Liver (tissue), 9 donors: ENCODE measurements around the gene LRRC61. TPM values are rescaled to one million over a fixed set of nuclear protein-coding genes. Genes with fewer than 3 reads are reported as not detected.

Experiments used
- DNase-seq: peaks from one replicate; pipeline ENCODE4 v3.0.0-alpha.2; 2017; ENCODE audit warnings: low spot score
- H3K27ac ChIP-seq, 2 donors: one replicate each; pipeline ENCODE4 v1.7.0; 2013; ENCODE audit warnings: inconsistent platforms in 2 of 2, low read length in 2 of 2, control low read depth in 1 of 2, low read depth in 1 of 2, mild to moderate bottlenecking in 1 of 2
- H3K27me3 ChIP-seq, 4 donors: one replicate each; pipeline versions ENCODE4 v1.6.1 to v1.7.0; 2013; ENCODE audit warnings: low read length in 3 of 4, inconsistent platforms in 1 of 4, mild to moderate bottlenecking in 1 of 4, moderate library complexity in 1 of 4; ENCODE audit not compliant: control insufficient read depth in 4 of 4, insufficient read depth in 4 of 4
- H3K36me3 ChIP-seq, 4 donors: one replicate each; pipeline versions ENCODE4 v1.6.1 to v1.7.0; 2013; ENCODE audit warnings: low read length in 3 of 4, mild to moderate bottlenecking in 3 of 4, low read depth in 1 of 4, moderate library complexity in 1 of 4; ENCODE audit not compliant: control insufficient read depth in 4 of 4, insufficient read depth in 3 of 4
- H3K4me1 ChIP-seq, 4 donors: one replicate each; pipeline versions ENCODE4 v1.6.1 to v1.7.0; 2013; ENCODE audit warnings: low read length in 3 of 4, mild to moderate bottlenecking in 3 of 4, moderate library complexity in 1 of 4; ENCODE audit not compliant: control insufficient read depth in 4 of 4, insufficient read depth in 4 of 4
- H3K4me3 ChIP-seq, 3 donors: one replicate each; pipeline versions ENCODE4 v1.6.1 to v1.7.0; 2013; ENCODE audit warnings: low read length in 3 of 3, control low read depth in 1 of 3, low read depth in 1 of 3, mild to moderate bottlenecking in 1 of 3
- H3K9ac ChIP-seq, 2 donors: one replicate each; pipeline ENCODE4 v1.7.0; 2013; ENCODE audit warnings: low read length in 2 of 2, mild to moderate bottlenecking in 2 of 2, moderate library complexity in 2 of 2, control low read depth in 1 of 2, low read depth in 1 of 2
- H3K9me3 ChIP-seq, 4 donors: one replicate each; pipeline versions ENCODE4 v1.6.1 to v1.7.0; 2013; ENCODE audit warnings: low read length in 3 of 4; ENCODE audit not compliant: control insufficient read depth in 4 of 4
- ATF3 ChIP-seq: IDR thresholded peaks from 2 replicates; pipeline ENCODE4 v1.6.1; 2016; ENCODE audit warnings: antibody characterized with exemption
- EGR1 ChIP-seq, 2 donors: IDR thresholded peaks; 2 replicates each; pipeline ENCODE4 v1.6.1; 2016 to 2018; ENCODE audit warnings: antibody characterized with exemption in 2 of 2, low read depth in 2 of 2
- FOXA1 ChIP-seq: IDR thresholded peaks from 2 replicates; pipeline ENCODE4 v1.6.1; 2016; ENCODE audit warnings: antibody characterized with exemption
- FOXA2 ChIP-seq: IDR thresholded peaks from 2 replicates; pipeline ENCODE4 v1.6.1; 2016; ENCODE audit warnings: antibody characterized with exemption
- GABPA ChIP-seq, 2 donors: IDR thresholded peaks in 1 of 2; conservative IDR thresholded peaks in 1 of 2; 2 replicates each; pipeline ENCODE4 v1.6.1; 2016; ENCODE audit warnings: antibody characterized with exemption in 2 of 2, mild to moderate bottlenecking in 1 of 2, moderate library complexity in 1 of 2
- HNF4A ChIP-seq, 2 donors: conservative IDR thresholded peaks; 2 replicates each; pipeline ENCODE4 v1.6.1; 2016; ENCODE audit warnings: antibody characterized with exemption in 2 of 2, mild to moderate bottlenecking in 2 of 2
- HNF4G ChIP-seq: IDR thresholded peaks from 2 replicates; pipeline ENCODE4 v1.6.1; 2016; ENCODE audit warnings: antibody characterized with exemption
- JUND ChIP-seq, 2 donors: IDR thresholded peaks; 2 replicates each; pipeline ENCODE4 v1.6.1; 2016; ENCODE audit warnings: antibody characterized with exemption in 2 of 2
- MAX ChIP-seq: IDR thresholded peaks from 2 replicates; pipeline ENCODE4 v1.6.1; 2016; ENCODE audit warnings: antibody characterized with exemption
- NR2F2 ChIP-seq: IDR thresholded peaks from 2 replicates; pipeline ENCODE4 v1.6.1; 2016; ENCODE audit warnings: antibody characterized with exemption
- RAD21 ChIP-seq, 2 donors: IDR thresholded peaks; 2 replicates each; pipeline ENCODE4 v1.6.1; 2016; ENCODE audit warnings: antibody characterized with exemption in 2 of 2, mild to moderate bottlenecking in 2 of 2
- REST ChIP-seq: IDR thresholded peaks from 2 replicates; pipeline ENCODE4 v1.6.1; 2016; ENCODE audit warnings: antibody characterized with exemption, mild to moderate bottlenecking
- RXRA ChIP-seq, 2 donors: IDR thresholded peaks; 2 replicates each; pipeline ENCODE4 v1.6.1; 2017 to 2018; ENCODE audit warnings: antibody characterized with exemption in 2 of 2, mild to moderate bottlenecking in 1 of 2
- SP1 ChIP-seq: IDR thresholded peaks from 2 replicates; pipeline ENCODE4 v1.6.1; 2018; ENCODE audit warnings: antibody characterized with exemption, mild to moderate bottlenecking
- TAF1 ChIP-seq: conservative IDR thresholded peaks from 2 replicates; pipeline ENCODE4 v1.6.1; 2016; ENCODE audit warnings: antibody characterized with exemption, mild to moderate bottlenecking
- YY1 ChIP-seq: IDR thresholded peaks from 2 replicates; pipeline ENCODE4 v1.6.1; 2016; ENCODE audit warnings: antibody characterized with exemption, mild to moderate bottlenecking
- ZBTB33 ChIP-seq: IDR thresholded peaks from 2 replicates; pipeline ENCODE4 v1.6.1; 2016; ENCODE audit warnings: antibody characterized with exemption
- WGBS: extraction: QIAGEN DNeasy Blood & Tissue Kit; methylation state at CpG from one replicate; pipeline ENCODE4 v1.1.7; 2013; 5-methylcytosine and 5-hydroxymethylcytosine counted together
- polyA plus RNA-seq, 2 donors: library from polyadenylated mRNA; stranded (reverse) in 1 of 2; unstranded in 1 of 2; fragments of 200-250 nt in 1 of 2; fragments of >200 nt in 1 of 2; fragmentation: Nextera tagmentation in 1 of 2; extraction: Ambion mirVana in 1 of 2; gene quantifications; one replicate each; pipeline versions ENCODE4 v1.2.1 to v1.2.3, GENCODE V29; 2013 to 2015
- total RNA-seq, 2 donors: library from RNA; depleted of rRNA; stranded (reverse); fragments of >200 nt; gene quantifications; one replicate each; pipeline ENCODE4 v1.2.3, GENCODE V29; 2014
- donor health status: healthy.
- donor health status: healthy.
- donor health status: healthy.
- donor health status: healthy.
- donor health status: healthy.

LRRC61 gene
- total and polyA plus RNA-seq, 4 donors = 12.0 to 21.0 (median 15.6) TPM

GRCh38 chr7:150321788-150322113 is 1.4 kb upstream of the LRRC61 start:
- peaks cover 0 to 2% (median 1%) of the 10 kb centered on the region in 4 donors for H3K36me3 ChIP-seq
- no peak for DNase-seq
- no peaks in the 10 kb centered on the region for H3K27me3 ChIP-seq
- H3K4me1 ChIP-seq = peaks cover 6 to 53% (median 28%) of the 10 kb centered on the region in 4 donors
- TF ChIP-seq SP1 = no peak
- TF ChIP-seq EGR1 (IDR thresholded peaks at IDR 0.05; ENCODE audit: low read depth in 2 of 2) = no peak
- TF ChIP-seq YY1 = no peak
- no peak for TF ChIP-seq FOXA2
- TF ChIP-seq GABPA (IDR thresholded peaks at IDR 0.05 in 1 of 2, conservative IDR thresholded peaks at IDR 0.05 in 1 of 2) = no peak
- TF ChIP-seq JUND (IDR thresholded peaks at IDR 0.05) = no peak
- no peak for TF ChIP-seq TAF1
- TF ChIP-seq RXRA (IDR thresholded peaks at IDR 0.05) = no peak
- TF ChIP-seq REST = no peak
- peak overlapping the region; percentile 84 to 96 for H3K27ac ChIP-seq
- peak overlapping the region in 2 of 3 donors; percentile 59 to 75 for H3K4me3 ChIP-seq
- no peaks in the 10 kb centered on the region for H3K9me3 ChIP-seq
- 96% methylated on average over 3 of the region's 3 CpGs for WGBS
- H3K9ac ChIP-seq = peak overlapping the region in 1 of 2 donors; percentile 23

- DNase-seq = no peak
- no peaks in the 10 kb centered on the region for H3K9me3 ChIP-seq
- TF ChIP-seq GABPA (IDR thresholded peaks at IDR 0.05 in 1 of 2, conservative IDR thresholded peaks at IDR 0.05 in 1 of 2) (no peak), RAD21 (IDR thresholded peaks at IDR 0.05) (no peak), MAX (no peak), NR2F2 (no peak), HNF4G (no peak), ZBTB33 (no peak), YY1 (peak; percentile 90), FOXA1 (no peak), FOXA2 (no peak), ATF3 (no peak), SP1 (peak; percentile 21), HNF4A (conservative IDR thresholded peaks at IDR 0.05) (no peak), EGR1 (IDR thresholded peaks at IDR 0.05; ENCODE audit: low read depth in 2 of 2) (no peak)
- peaks cover 0 to 4% (median 3%) of the 10 kb centered on the region in 4 donors for H3K36me3 ChIP-seq
- no peaks in the 10 kb centered on the region for H3K27me3 ChIP-seq
- H3K4me3 ChIP-seq = peak overlapping the region; percentile 59 to 82 (median 75)
- H3K4me1 ChIP-seq = peaks cover 6 to 53% (median 28%) of the 10 kb centered on the region in 4 donors
- peak overlapping the region; percentile 84 to 96 for H3K27ac ChIP-seq
- H3K9ac ChIP-seq = peak overlapping the region; percentile 84 to 98
- WGBS = 28% methylated on average over 4 of the region's 4 CpGs
Measured at GRCh38 chr7:150322114-150322832, 882 bp upstream of the LRRC61 start.
